B cell (primary cell): ENCODE results near the gene WIPI1. TPM values are rescaled to one million over a fixed set of nuclear protein-coding genes. Genes with fewer than 3 reads are reported as not detected.

ENCODE experiments used
- ATAC-seq: fragments of 200-7000 bp; cut with Tn5 transposase; one replicate; pipeline ENCODE4 v1.10.0; 2021; ENCODE audit warnings: low read depth, mild to moderate bottlenecking, moderate number of reproducible peaks, moderate library complexity
- CTCF ChIA-PET: fragments of 350-600 bp; sonication (Branson Sonifier 250); formaldehyde crosslinking; loops from one replicate; lab custom pipeline; 2021; ENCODE audit warnings: antibody characterized with exemption, inconsistent platforms; lab: Charles Lee
- POLR2A ChIA-PET: fragments of 350-600 bp; sonication (Branson Sonifier 250); formaldehyde crosslinking; loops from one replicate; lab custom pipeline; 2021; ENCODE audit warnings: antibody characterized with exemption; lab: Charles Lee
- DNase-seq: peaks from one replicate; pipeline ENCODE4 v3.0.0; 2013
- H2AFZ ChIP-seq: 2 replicates; pipeline ENCODE4 v1.6.1; 2012; ENCODE audit warnings: mild to moderate bottlenecking, low read depth, low read length; ENCODE audit not compliant: insufficient read depth, poor library complexity, severe bottlenecking
- H3K27ac ChIP-seq, 2 donors: 1 replicate in 1 of 2; 2 replicates in 1 of 2; pipeline ENCODE4 v1.5.1; 2012 to 2013; ENCODE audit warnings: low read length in 2 of 2, mild to moderate bottlenecking in 2 of 2, moderate library complexity in 1 of 2
- H3K27me3 ChIP-seq, 4 experiments: fragments of 200-600 bp in 1 of 4; sonication (generic) in 1 of 4; replicated peaks in 1 of 4; 1 replicate in 2 of 4; 2 replicates in 2 of 4; pipeline versions ENCODE4 v1.6.1 to v1.7.0; 2013 to 2016; ENCODE audit warnings: low read length in 3 of 4, mild to moderate bottlenecking in 2 of 4, mixed read lengths in 1 of 4, moderate library complexity in 1 of 4; ENCODE audit not compliant: insufficient read depth in 4 of 4, control insufficient read depth in 3 of 4; ENCODE audit errors: control extremely low read depth in 1 of 4
- H3K36me3 ChIP-seq, 2 experiments: replicated peaks in 1 of 2; 1 replicate in 1 of 2; 2 replicates in 1 of 2; pipeline versions ENCODE4 v1.6.1 to v1.7.1; 2013; ENCODE audit warnings: low read length in 1 of 2; ENCODE audit not compliant: insufficient read depth in 2 of 2, control insufficient read depth in 1 of 2; ENCODE audit errors: control extremely low read depth in 1 of 2, extremely low read depth in 1 of 2
- H3K4me1 ChIP-seq, 2 donors: fragments of 200-600 bp in 1 of 2; sonication (generic) in 1 of 2; 1 replicate in 1 of 2; 2 replicates in 1 of 2; pipeline versions ENCODE4 v1.5.1 to v1.6.1; 2013 to 2017; ENCODE audit warnings: low read length in 2 of 2; ENCODE audit not compliant: control insufficient read depth in 2 of 2, insufficient read depth in 2 of 2
- H3K4me2 ChIP-seq: replicated peaks from 2 replicates; pipeline ENCODE3; 2012; ENCODE audit warnings: mild to moderate bottlenecking, low read depth, low read length; ENCODE audit not compliant: poor library complexity, severe bottlenecking
- H3K4me3 ChIP-seq, 5 experiments: fragments of 200-600 bp in 1 of 5; sonication (generic) in 1 of 5; 1 replicate in 3 of 5; 2 replicates in 2 of 5; pipeline versions ENCODE4 v1.5.1 to v1.7.0; 2011 to 2016; ENCODE audit warnings: low read length in 4 of 5, mild to moderate bottlenecking in 4 of 5, low read depth in 2 of 5, control low read depth in 1 of 5, moderate library complexity in 1 of 5; ENCODE audit not compliant: insufficient read depth in 1 of 5; ENCODE audit errors: control extremely low read depth in 1 of 5, extremely low read depth in 1 of 5
- H3K79me2 ChIP-seq: fragments of 200-600 bp; sonication (generic); one replicate; pipeline ENCODE4 v1.6.0; 2016; ENCODE audit warnings: low read length; ENCODE audit not compliant: control insufficient read depth, insufficient read depth
- H3K9ac ChIP-seq: fragments of 200-600 bp; sonication (generic); 2 replicates; pipeline ENCODE4 v1.6.1; 2017; ENCODE audit warnings: mild to moderate bottlenecking, low read length, moderate library complexity
- H3K9me3 ChIP-seq, 3 donors: one replicate each; pipeline versions ENCODE4 v1.6.1 to v1.7.1; 2013; ENCODE audit warnings: low read length in 2 of 3; ENCODE audit not compliant: control insufficient read depth in 2 of 3, insufficient read depth in 1 of 3; ENCODE audit errors: control extremely low read depth in 1 of 3
- H4K20me1 ChIP-seq: 2 replicates; pipeline ENCODE4 v1.6.0; 2012; ENCODE audit warnings: mild to moderate bottlenecking, low read length; ENCODE audit not compliant: insufficient read depth, control insufficient read depth, poor library complexity, severe bottlenecking
- H3K27ac Mint-ChIP-seq: one replicate; pipeline ENCODE4 v1.8.0; 2021; ENCODE audit warnings: mixed read lengths
- H3K27me3 Mint-ChIP-seq: one replicate; pipeline ENCODE4 v1.8.0; 2021; ENCODE audit warnings: mixed read lengths
- H3K4me1 Mint-ChIP-seq: one replicate; pipeline ENCODE4 v1.8.0; 2021; ENCODE audit warnings: mixed read lengths
- H3K4me3 Mint-ChIP-seq: one replicate; pipeline ENCODE4 v1.8.0; 2021; ENCODE audit warnings: mixed read lengths
- H3K9me3 Mint-ChIP-seq: one replicate; pipeline ENCODE4 v1.8.0; 2022; ENCODE audit warnings: mixed read lengths; ENCODE audit not compliant: insufficient read depth
- EZH2 ChIP-seq: IDR thresholded peaks from 2 replicates; pipeline ENCODE4 v1.6.1; 2012; ENCODE audit warnings: borderline replicate concordance, low read depth, mild to moderate bottlenecking, moderate library complexity, low read length; ENCODE audit not compliant: insufficient read depth, poor library complexity, severe bottlenecking
- WGBS: methylation state at CpG from one replicate; pipeline ENCODE4 v1.1.5; 2013; ENCODE audit warnings: missing lambda C conversion rate; ENCODE audit not compliant: insufficient coverage; 5-methylcytosine and 5-hydroxymethylcytosine counted together
- intact Hi-C: fragments of 100-400 bp; cut with micrococcal nuclease; formaldehyde crosslinking; loops from one replicate; pipeline ENCODE4 v1.10.0; 2022
- polyA plus RNA-seq: library from polyadenylated mRNA; depleted of rRNA; stranded (reverse); fragments of >200 nt; gene quantifications from 2 replicates; pipeline ENCODE4 v1.2.3, GENCODE V29; 2012
- total RNA-seq, 2 donors: library from RNA; stranded (reverse); fragments of 120-200 nt in 1 of 2; gene quantifications; 1 replicate in 1 of 2; 2 replicates in 1 of 2; pipeline versions ENCODE4 v1.2.3 to v1.2.4, GENCODE V29; 2013 to 2022
- TF ChIP-seq, protein P1 (sequence below): fragments of 200-600 bp; IDR thresholded peaks from one replicate; pipeline ENCODE4 v1.8.0; 2022; ENCODE audit warnings: antibody characterized with exemption, mild to moderate bottlenecking

WIPI1 gene
- total and polyA plus RNA-seq, 2 donors (not counting 1 experiment from before 2014, with no cell fraction given), result 6.0 to 14.7 TPM

DNA sequence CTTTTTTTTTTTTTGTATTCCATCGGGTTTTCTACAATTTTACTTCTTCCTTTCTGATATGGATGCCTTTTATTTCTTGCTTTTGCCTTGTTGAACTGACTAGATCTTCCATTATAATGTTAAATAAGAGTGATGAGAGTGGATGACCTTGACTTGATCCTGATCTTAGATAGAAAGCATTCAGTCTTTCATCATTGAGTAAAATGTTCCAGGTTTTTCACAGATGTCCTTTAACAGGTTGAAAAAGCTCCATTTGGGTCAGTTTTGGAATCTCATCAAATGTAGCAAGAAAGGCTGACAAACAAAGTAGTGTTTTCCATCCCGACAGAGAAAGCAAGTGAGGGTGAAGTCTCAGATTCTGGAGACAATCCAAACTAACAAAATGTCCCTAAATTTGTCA lies 27.2 kb upstream of the WIPI1 start:
- peaks cover 3 to 7% (median 4%) of the 10 kb centered on the region in 3 donors for H3K9me3 ChIP-seq
- no peak overlapping the region for H3K4me3 Mint-ChIP-seq

DNA sequence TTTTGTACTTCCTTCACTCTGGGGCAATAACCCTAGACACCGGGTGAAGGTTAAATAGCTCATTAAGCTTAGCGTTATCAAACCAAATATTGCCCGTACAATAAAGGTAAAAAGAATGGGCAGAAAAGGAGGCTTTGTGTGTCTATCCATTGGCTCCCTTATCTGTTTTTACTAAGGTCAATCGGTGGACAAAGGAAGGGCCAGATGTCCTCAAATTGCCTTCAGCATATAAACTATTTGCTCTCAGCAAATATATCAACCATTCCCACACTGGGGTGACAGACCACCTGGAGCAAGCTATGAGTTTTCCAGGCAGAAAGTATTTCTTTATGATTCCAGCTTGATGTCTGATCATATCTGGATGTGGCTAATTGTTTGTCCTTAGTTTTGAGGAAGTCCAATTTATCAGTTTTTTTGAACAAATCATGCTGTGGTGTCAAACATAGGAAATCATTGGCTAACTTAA lies 25.3 kb upstream of the WIPI1 start:
- Histone ChIP-seq H2AFZ (no peak overlapping the region), H4K20me1 (no peaks in the 10 kb centered on the region), H3K9ac (no peak overlapping the region), H3K9me3 (peaks cover 3 to 11% (median 4%) of the 10 kb centered on the region in 3 donors), H3K79me2 (no peaks in the 10 kb centered on the region), H3K4me3 (no peak overlapping the region), H3K4me1 (peaks cover 1 to 3% of the 10 kb centered on the region in 2 donors), H3K27me3 (peaks cover 0 to 10% (median 2%) of the 10 kb centered on the region in 4 experiments), H3K36me3 (no peaks in the 10 kb centered on the region), H3K27ac (no peak overlapping the region), H3K4me2 (no peak overlapping the region)
- intact Hi-C loops, result no loop called here
- POLR2A ChIA-PET, result no interaction called here
- peaks cover 21% of the 10 kb centered on the region for H3K27me3 Mint-ChIP-seq
- no CpG with 5 or more reads among the region's 4 CpGs for WGBS
- no peaks in the 10 kb centered on the region for H3K9me3 Mint-ChIP-seq
- DNase-seq (no peak), ATAC-seq (no peak)
- H3K4me3 Mint-ChIP-seq, result no peak overlapping the region
- peaks cover 2% of the 10 kb centered on the region for H3K4me1 Mint-ChIP-seq
- no peak overlapping the region for H3K27ac Mint-ChIP-seq
- no peak for TF ChIP-seq EZH2
- TF ChIP-seq, protein P1, sequence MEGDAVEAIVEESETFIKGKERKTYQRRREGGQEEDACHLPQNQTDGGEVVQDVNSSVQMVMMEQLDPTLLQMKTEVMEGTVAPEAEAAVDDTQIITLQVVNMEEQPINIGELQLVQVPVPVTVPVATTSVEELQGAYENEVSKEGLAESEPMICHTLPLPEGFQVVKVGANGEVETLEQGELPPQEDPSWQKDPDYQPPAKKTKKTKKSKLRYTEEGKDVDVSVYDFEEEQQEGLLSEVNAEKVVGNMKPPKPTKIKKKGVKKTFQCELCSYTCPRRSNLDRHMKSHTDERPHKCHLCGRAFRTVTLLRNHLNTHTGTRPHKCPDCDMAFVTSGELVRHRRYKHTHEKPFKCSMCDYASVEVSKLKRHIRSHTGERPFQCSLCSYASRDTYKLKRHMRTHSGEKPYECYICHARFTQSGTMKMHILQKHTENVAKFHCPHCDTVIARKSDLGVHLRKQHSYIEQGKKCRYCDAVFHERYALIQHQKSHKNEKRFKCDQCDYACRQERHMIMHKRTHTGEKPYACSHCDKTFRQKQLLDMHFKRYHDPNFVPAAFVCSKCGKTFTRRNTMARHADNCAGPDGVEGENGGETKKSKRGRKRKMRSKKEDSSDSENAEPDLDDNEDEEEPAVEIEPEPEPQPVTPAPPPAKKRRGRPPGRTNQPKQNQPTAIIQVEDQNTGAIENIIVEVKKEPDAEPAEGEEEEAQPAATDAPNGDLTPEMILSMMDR, result no peak
- CTCF ChIA-PET, result interaction anchor here (0.7 to 1.9 kb wide), 5 partner anchors 9 to 95 kb away, joined by 3 to 6 read pairs (median 3); no protein-coding TSS in a partner anchor

More for the DNA sequence above, 27.2 kb upstream of the WIPI1 start:
- ChIA-PET CTCF (interaction anchor here (1.3 kb wide), 1 partner anchor 21 kb away, joined by 3 read pairs; no protein-coding TSS in a partner anchor), POLR2A (no interaction called here)
- Histone ChIP-seq H3K9ac (no peak overlapping the region), H3K4me1 (peaks cover 8 to 10% of the 10 kb centered on the region in 2 donors), H3K27ac (no peak overlapping the region), H4K20me1 (no peaks in the 10 kb centered on the region), H3K36me3 (no peaks in the 10 kb centered on the region), H2AFZ (no peak overlapping the region), H3K4me3 (no peak overlapping the region), H3K4me2 (no peak overlapping the region), H3K27me3 (peaks cover 0 to 10% (median 2%) of the 10 kb centered on the region in 4 experiments), H3K79me2 (no peaks in the 10 kb centered on the region)
- peaks cover 17% of the 10 kb centered on the region for H3K27me3 Mint-ChIP-seq
- H3K27ac Mint-ChIP-seq, result no peak overlapping the region
- ATAC-seq (no peak), DNase-seq (no peak)
- WGBS, result no CpG with 5 or more reads among the region's 2 CpGs
- TF ChIP-seq EZH2, result no peak
- TF ChIP-seq, protein P1, result no peak
- intact Hi-C loops, result no loop called here
- H3K4me1 Mint-ChIP-seq, result peaks cover 8% of the 10 kb centered on the region
- no peaks in the 10 kb centered on the region for H3K9me3 Mint-ChIP-seq
